H1 (cell line): ENCODE data around the gene ARHGAP26. TPM values are rescaled to one million over a fixed set of nuclear protein-coding genes. Genes with fewer than 3 reads are reported as not detected.

Experiments
- HDAC6 ChIP-seq: IDR thresholded peaks from one replicate; pipeline ENCODE4 v1.7.1; 2012; ENCODE audit warnings: low read depth, mild to moderate bottlenecking, inconsistent platforms, low read length, moderate library complexity
- POU5F1 ChIP-seq: IDR thresholded peaks from 2 replicates; pipeline ENCODE4 v1.6.1; 2011; ENCODE audit warnings: low read depth, mild to moderate bottlenecking, low read length, moderate library complexity
- polyA plus RNA-seq, 7 experiments: library from polyadenylated mRNA; depleted of rRNA in 3 of 7; stranded (reverse) in 5 of 7; unstranded in 2 of 7; fragments of >200 nt in 5 of 7; fragments of 200-250 nt in 2 of 7; gene quantifications; 1 replicate in 5 of 7; 2 replicates in 1 of 7; 4 replicates in 1 of 7; pipeline versions ENCODE4 v1.2.1 to v1.2.3, GENCODE V29; 2011 to 2013; ENCODE audit warnings: missing spikeins in 2 of 7, mixed read lengths in 2 of 7
- total RNA-seq: library from RNA; stranded (reverse); fragmentation: NEBNext Ultra II Directional; extraction: Animal tissue kit (Norgen Biotek cat#: 25700); gene quantifications from 2 replicates; pipeline ENCODE4 v1.2.1, GENCODE V29; 2021
- TF ChIP-seq, protein P1 (sequence below): fragments of 300-600 bp; sonication (generic); IDR thresholded peaks from 2 replicates; pipeline ENCODE4 v1.7.1; 2012; ENCODE audit warnings: low read length, moderate library complexity, mild to moderate bottlenecking, inconsistent platforms; ENCODE audit not compliant: insufficient replicate concordance
- TF ChIP-seq, protein P2 (sequence below): IDR thresholded peaks from 2 replicates; pipeline ENCODE4 v1.6.1; 2012; ENCODE audit warnings: inconsistent platforms

The ARHGAP26 gene
- total and polyA plus RNA-seq, 2 of the 8 experiments (the other 6 are each of a cell fraction or from before 2014, with no cell fraction given), result 7.1 to 24.8 TPM

DNA sequence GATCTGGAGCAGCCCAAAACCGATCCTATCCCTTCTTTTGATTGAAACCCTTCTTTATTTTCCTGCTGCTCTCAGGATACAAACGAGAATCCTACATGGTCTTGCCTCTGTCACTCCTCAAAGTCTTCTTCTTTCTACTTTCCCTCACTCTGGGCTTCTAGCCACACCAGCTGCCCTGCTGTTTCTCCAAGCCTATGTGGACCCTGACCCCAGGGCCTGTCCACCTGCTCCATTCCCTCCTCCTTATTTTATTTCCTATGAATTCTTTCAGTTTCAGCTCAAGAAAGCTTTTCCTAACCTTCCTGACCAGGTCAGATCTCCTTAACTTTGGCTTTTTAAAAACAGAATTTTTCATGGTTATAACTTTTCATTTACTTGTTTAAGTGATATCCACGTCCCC is 141.0 kb downstream of the ARHGAP26 start (continued):
- TF ChIP-seq, protein P1, sequence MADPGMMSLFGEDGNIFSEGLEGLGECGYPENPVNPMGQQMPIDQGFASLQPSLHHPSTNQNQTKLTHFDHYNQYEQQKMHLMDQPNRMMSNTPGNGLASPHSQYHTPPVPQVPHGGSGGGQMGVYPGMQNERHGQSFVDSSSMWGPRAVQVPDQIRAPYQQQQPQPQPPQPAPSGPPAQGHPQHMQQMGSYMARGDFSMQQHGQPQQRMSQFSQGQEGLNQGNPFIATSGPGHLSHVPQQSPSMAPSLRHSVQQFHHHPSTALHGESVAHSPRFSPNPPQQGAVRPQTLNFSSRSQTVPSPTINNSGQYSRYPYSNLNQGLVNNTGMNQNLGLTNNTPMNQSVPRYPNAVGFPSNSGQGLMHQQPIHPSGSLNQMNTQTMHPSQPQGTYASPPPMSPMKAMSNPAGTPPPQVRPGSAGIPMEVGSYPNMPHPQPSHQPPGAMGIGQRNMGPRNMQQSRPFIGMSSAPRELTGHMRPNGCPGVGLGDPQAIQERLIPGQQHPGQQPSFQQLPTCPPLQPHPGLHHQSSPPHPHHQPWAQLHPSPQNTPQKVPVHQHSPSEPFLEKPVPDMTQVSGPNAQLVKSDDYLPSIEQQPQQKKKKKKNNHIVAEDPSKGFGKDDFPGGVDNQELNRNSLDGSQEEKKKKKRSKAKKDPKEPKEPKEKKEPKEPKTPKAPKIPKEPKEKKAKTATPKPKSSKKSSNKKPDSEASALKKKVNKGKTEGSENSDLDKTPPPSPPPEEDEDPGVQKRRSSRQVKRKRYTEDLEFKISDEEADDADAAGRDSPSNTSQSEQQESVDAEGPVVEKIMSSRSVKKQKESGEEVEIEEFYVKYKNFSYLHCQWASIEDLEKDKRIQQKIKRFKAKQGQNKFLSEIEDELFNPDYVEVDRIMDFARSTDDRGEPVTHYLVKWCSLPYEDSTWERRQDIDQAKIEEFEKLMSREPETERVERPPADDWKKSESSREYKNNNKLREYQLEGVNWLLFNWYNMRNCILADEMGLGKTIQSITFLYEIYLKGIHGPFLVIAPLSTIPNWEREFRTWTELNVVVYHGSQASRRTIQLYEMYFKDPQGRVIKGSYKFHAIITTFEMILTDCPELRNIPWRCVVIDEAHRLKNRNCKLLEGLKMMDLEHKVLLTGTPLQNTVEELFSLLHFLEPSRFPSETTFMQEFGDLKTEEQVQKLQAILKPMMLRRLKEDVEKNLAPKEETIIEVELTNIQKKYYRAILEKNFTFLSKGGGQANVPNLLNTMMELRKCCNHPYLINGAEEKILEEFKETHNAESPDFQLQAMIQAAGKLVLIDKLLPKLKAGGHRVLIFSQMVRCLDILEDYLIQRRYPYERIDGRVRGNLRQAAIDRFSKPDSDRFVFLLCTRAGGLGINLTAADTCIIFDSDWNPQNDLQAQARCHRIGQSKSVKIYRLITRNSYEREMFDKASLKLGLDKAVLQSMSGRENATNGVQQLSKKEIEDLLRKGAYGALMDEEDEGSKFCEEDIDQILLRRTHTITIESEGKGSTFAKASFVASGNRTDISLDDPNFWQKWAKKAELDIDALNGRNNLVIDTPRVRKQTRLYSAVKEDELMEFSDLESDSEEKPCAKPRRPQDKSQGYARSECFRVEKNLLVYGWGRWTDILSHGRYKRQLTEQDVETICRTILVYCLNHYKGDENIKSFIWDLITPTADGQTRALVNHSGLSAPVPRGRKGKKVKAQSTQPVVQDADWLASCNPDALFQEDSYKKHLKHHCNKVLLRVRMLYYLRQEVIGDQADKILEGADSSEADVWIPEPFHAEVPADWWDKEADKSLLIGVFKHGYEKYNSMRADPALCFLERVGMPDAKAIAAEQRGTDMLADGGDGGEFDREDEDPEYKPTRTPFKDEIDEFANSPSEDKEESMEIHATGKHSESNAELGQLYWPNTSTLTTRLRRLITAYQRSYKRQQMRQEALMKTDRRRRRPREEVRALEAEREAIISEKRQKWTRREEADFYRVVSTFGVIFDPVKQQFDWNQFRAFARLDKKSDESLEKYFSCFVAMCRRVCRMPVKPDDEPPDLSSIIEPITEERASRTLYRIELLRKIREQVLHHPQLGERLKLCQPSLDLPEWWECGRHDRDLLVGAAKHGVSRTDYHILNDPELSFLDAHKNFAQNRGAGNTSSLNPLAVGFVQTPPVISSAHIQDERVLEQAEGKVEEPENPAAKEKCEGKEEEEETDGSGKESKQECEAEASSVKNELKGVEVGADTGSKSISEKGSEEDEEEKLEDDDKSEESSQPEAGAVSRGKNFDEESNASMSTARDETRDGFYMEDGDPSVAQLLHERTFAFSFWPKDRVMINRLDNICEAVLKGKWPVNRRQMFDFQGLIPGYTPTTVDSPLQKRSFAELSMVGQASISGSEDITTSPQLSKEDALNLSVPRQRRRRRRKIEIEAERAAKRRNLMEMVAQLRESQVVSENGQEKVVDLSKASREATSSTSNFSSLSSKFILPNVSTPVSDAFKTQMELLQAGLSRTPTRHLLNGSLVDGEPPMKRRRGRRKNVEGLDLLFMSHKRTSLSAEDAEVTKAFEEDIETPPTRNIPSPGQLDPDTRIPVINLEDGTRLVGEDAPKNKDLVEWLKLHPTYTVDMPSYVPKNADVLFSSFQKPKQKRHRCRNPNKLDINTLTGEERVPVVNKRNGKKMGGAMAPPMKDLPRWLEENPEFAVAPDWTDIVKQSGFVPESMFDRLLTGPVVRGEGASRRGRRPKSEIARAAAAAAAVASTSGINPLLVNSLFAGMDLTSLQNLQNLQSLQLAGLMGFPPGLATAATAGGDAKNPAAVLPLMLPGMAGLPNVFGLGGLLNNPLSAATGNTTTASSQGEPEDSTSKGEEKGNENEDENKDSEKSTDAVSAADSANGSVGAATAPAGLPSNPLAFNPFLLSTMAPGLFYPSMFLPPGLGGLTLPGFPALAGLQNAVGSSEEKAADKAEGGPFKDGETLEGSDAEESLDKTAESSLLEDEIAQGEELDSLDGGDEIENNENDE, result no peak
- TF ChIP-seq HDAC6 (no peak), POU5F1 (no peak)
- TF ChIP-seq, protein P2, sequence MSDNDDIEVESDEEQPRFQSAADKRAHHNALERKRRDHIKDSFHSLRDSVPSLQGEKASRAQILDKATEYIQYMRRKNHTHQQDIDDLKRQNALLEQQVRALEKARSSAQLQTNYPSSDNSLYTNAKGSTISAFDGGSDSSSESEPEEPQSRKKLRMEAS, result no peak
